Measurements from ENCODE around the gene TM4SF5.

The TM4SF5 gene

DNA sequence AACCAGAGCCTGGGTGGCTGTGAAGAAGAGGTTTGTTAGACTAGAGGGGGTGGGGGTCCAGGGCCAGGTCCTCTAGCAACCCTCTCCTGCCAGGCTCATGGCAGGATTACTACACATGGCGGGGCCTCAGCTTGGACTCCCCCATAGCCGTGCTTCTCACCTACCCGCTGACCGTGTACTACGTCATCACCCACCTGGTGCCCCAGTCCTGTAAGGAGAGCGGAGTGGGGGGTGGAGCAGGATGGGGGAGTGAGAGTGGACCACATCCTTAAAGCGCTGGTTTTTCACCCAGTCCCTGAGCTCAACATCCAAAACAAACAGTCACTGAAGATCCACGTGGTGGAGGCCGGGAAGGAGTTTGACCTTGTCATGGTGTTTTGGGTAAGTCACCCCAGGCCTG, 27.8 kb upstream of the TM4SF5 start:
- TF ChIP-seq, protein P1, sequence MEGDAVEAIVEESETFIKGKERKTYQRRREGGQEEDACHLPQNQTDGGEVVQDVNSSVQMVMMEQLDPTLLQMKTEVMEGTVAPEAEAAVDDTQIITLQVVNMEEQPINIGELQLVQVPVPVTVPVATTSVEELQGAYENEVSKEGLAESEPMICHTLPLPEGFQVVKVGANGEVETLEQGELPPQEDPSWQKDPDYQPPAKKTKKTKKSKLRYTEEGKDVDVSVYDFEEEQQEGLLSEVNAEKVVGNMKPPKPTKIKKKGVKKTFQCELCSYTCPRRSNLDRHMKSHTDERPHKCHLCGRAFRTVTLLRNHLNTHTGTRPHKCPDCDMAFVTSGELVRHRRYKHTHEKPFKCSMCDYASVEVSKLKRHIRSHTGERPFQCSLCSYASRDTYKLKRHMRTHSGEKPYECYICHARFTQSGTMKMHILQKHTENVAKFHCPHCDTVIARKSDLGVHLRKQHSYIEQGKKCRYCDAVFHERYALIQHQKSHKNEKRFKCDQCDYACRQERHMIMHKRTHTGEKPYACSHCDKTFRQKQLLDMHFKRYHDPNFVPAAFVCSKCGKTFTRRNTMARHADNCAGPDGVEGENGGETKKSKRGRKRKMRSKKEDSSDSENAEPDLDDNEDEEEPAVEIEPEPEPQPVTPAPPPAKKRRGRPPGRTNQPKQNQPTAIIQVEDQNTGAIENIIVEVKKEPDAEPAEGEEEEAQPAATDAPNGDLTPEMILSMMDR (IDR thresholded peaks at IDR 0.05), result no peak
- no peak overlapping the region for H3K4me3 Mint-ChIP-seq
- DNase-seq, result no peak
- peak overlapping the region; percentile 74 for H3K27ac Mint-ChIP-seq
- H3K27me3 Mint-ChIP-seq (ENCODE audit: low read depth, poor library complexity), result peaks cover 99% of the 10 kb centered on the region
- no peaks in the 10 kb centered on the region for H3K36me3 Mint-ChIP-seq (ENCODE audit: low read depth)
- H3K9me3 Mint-ChIP-seq, result peaks cover 5% of the 10 kb centered on the region
- peaks cover 23% of the 10 kb centered on the region for H3K4me1 Mint-ChIP-seq

- H3K4me1 Mint-ChIP-seq, result peaks cover 19% of the 10 kb centered on the region
- H3K27ac Mint-ChIP-seq, result no peak overlapping the region
- peaks cover 100% of the 10 kb centered on the region for H3K27me3 Mint-ChIP-seq (ENCODE audit: low read depth, poor library complexity)
- H3K4me3 Mint-ChIP-seq, result peak overlapping the region; percentile 74
- H3K36me3 Mint-ChIP-seq (ENCODE audit: low read depth), result no peaks in the 10 kb centered on the region
- peak; percentile 63 for DNase-seq
- H3K9me3 Mint-ChIP-seq, result peaks cover 5% of the 10 kb centered on the region
- TF ChIP-seq, protein P1 (IDR thresholded peaks at IDR 0.05), result no peak
Observed at GRCh38 chr17:4744999-4745969, 26.4 kb upstream of the TM4SF5 start.

DNA sequence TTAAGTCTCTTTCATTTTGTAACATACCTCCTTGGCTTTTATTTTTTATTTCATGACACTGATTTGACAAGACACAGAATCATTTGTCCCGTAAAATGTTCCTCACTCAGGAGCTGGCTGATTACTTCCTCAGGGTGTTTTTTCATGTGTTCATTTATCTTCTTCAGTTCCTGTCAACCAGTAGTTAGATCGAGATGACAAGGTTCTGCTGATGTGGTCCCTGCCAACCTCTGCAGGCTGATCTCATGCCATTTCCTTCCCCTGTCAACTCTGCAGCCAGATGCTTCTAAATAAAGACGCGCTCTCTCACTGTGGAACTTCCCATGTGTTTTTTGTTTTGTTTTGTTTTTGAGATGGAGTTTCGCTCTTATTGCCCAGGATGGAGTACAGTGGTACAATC, 23.8 kb upstream of the TM4SF5 start:
- H3K9me3 Mint-ChIP-seq, result peaks cover 5% of the 10 kb centered on the region
- no peaks in the 10 kb centered on the region for H3K36me3 Mint-ChIP-seq (ENCODE audit: low read depth)
- peaks cover 17% of the 10 kb centered on the region for H3K4me1 Mint-ChIP-seq
- no peak overlapping the region for H3K27ac Mint-ChIP-seq
- H3K4me3 Mint-ChIP-seq, result no peak overlapping the region
- DNase-seq, result no peak
- H3K27me3 Mint-ChIP-seq (ENCODE audit: low read depth, poor library complexity), result peaks cover 100% of the 10 kb centered on the region
- TF ChIP-seq, protein P1 (IDR thresholded peaks at IDR 0.05), result no peak

DNA sequence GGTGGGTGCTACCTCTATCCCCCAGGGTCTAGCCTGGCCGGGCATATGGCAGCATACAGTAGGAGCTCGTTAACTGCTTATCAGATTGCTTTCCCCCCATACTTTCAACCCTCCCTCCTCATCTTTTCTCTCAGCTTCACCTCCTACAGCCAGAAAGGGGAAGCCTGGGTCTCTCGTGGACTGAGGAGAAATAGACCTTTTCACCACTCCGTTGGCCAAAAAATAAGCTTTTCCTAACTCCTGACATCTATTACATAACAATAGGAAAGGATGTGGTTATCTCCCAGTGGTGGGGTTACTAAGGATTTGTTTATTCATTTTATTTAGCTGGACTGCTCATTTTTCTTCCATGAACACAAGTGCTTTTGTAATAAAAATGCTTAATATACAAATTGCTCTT, 23.0 kb upstream of the TM4SF5 start:
- TF ChIP-seq, protein P1 (IDR thresholded peaks at IDR 0.05), result no peak
- peaks cover 17% of the 10 kb centered on the region for H3K4me1 Mint-ChIP-seq
- H3K4me3 Mint-ChIP-seq, result no peak overlapping the region
- peaks cover 100% of the 10 kb centered on the region for H3K27me3 Mint-ChIP-seq (ENCODE audit: low read depth, poor library complexity)
- H3K27ac Mint-ChIP-seq, result no peak overlapping the region
- H3K36me3 Mint-ChIP-seq (ENCODE audit: low read depth), result no peaks in the 10 kb centered on the region
- DNase-seq, result no peak
- H3K9me3 Mint-ChIP-seq, result peaks cover 5% of the 10 kb centered on the region

GRCh38 chr17:4750606-4751005, 21.1 kb upstream of the TM4SF5 start:
- no peak for DNase-seq
- peaks cover 10% of the 10 kb centered on the region for H3K4me1 Mint-ChIP-seq
- TF ChIP-seq, protein P1 (IDR thresholded peaks at IDR 0.05), result no peak
- H3K9me3 Mint-ChIP-seq, result peaks cover 5% of the 10 kb centered on the region
- no peak overlapping the region for H3K27ac Mint-ChIP-seq
- no peaks in the 10 kb centered on the region for H3K36me3 Mint-ChIP-seq (ENCODE audit: low read depth)
- peaks cover 97% of the 10 kb centered on the region for H3K27me3 Mint-ChIP-seq (ENCODE audit: low read depth, poor library complexity)
- no peak overlapping the region for H3K4me3 Mint-ChIP-seq
